WTC11 (cell line): ENCODE measurements around the gene HS2ST1. TPM values are rescaled to one million over a fixed set of nuclear protein-coding genes. Genes with fewer than 3 reads are reported as not detected.
"Not testable (repeated sequence)": the region's sequence is repeated elsewhere in the genome, so short reads cannot be mapped to it uniquely, and the experiment has no call there.

Experiments used
- ATAC-seq: fragments of 200-7000 bp; cut with Tn5 transposase; 2 replicates; pipeline ENCODE4 v1.10.0; 2021; ENCODE audit warnings: mild to moderate bottlenecking, moderate library complexity
- CTCF ChIA-PET: fragments of 300-600 bp; sonication (Branson Sonifier 250); formaldehyde crosslinking; loops from one replicate; lab custom pipeline; 2021; ENCODE audit warnings: antibody characterized with exemption; lab: Charles Lee
- POLR2A ChIA-PET: fragments of 350-600 bp; sonication (Branson Sonifier 250); formaldehyde crosslinking; loops from one replicate; lab custom pipeline; 2021; ENCODE audit warnings: antibody characterized with exemption; lab: Charles Lee
- DNase-seq: peaks from one replicate; pipeline ENCODE4 v3.0.0; 2021; ENCODE audit warnings: low spot score
- H3K27ac Mint-ChIP-seq: 2 replicates; pipeline ENCODE4 v1.8.0; 2021; ENCODE audit warnings: mixed read lengths
- H3K27me3 Mint-ChIP-seq: 2 replicates; pipeline ENCODE4 v1.8.0; 2021; ENCODE audit warnings: low read depth, mild to moderate bottlenecking, moderate library complexity, mixed read lengths
- H3K36me3 Mint-ChIP-seq: 2 replicates; pipeline ENCODE4 v1.8.0; 2021; ENCODE audit warnings: mixed read lengths
- H3K4me1 Mint-ChIP-seq: 2 replicates; pipeline ENCODE4 v1.8.0; 2022; ENCODE audit warnings: mixed read lengths
- H3K4me3 Mint-ChIP-seq: 2 replicates; pipeline ENCODE4 v1.8.0; 2021; ENCODE audit warnings: mild to moderate bottlenecking, moderate library complexity, mixed read lengths
- H3K9me3 Mint-ChIP-seq: 2 replicates; pipeline ENCODE4 v1.8.0; 2021; ENCODE audit warnings: mixed read lengths
- ATF1 ChIP-seq: sonication (generic); formaldehyde crosslinking; IDR thresholded peaks from 2 replicates; pipeline ENCODE4 v1.8.1; 2023; ENCODE audit warnings: mild to moderate bottlenecking, moderate library complexity, missing genetic modification reagents
- CBFB ChIP-seq: sonication (generic); formaldehyde crosslinking; IDR thresholded peaks from 2 replicates; pipeline ENCODE4 v1.8.1; 2022; ENCODE audit warnings: mild to moderate bottlenecking, low read depth, missing genetic modification reagents
- E2F4 ChIP-seq: sonication (generic); formaldehyde crosslinking; IDR thresholded peaks from 2 replicates; pipeline ENCODE4 v1.8.1; 2022; ENCODE audit warnings: low read depth, mild to moderate bottlenecking, moderate library complexity, missing genetic modification reagents, borderline replicate concordance
- FOXK1 ChIP-seq: sonication (generic); formaldehyde crosslinking; IDR thresholded peaks from 2 replicates; pipeline ENCODE4 v1.8.0; 2022; ENCODE audit warnings: mild to moderate bottlenecking, moderate library complexity, missing genetic modification reagents
- HMGXB4 ChIP-seq: sonication (generic); formaldehyde crosslinking; IDR thresholded peaks from 2 replicates; pipeline ENCODE4 v1.8.1; 2023; ENCODE audit warnings: mild to moderate bottlenecking, moderate library complexity, missing genetic modification reagents
- NFYB ChIP-seq: sonication (generic); formaldehyde crosslinking; conservative IDR thresholded peaks from 2 replicates; pipeline ENCODE4 v1.8.0; 2022; ENCODE audit warnings: low read depth, missing genetic modification reagents
- SMAD4 ChIP-seq: sonication (generic); formaldehyde crosslinking; IDR thresholded peaks from 2 replicates; pipeline ENCODE4 v1.8.0; 2022; ENCODE audit warnings: mild to moderate bottlenecking, missing genetic modification reagents
- SP1 ChIP-seq: sonication (generic); formaldehyde crosslinking; conservative IDR thresholded peaks from 2 replicates; pipeline ENCODE4 v1.8.1; 2022; ENCODE audit warnings: missing genetic modification reagents
- ZNF317 ChIP-seq: sonication (generic); formaldehyde crosslinking; IDR thresholded peaks from 2 replicates; pipeline ENCODE4 v1.8.1; 2023; ENCODE audit warnings: low read depth, mild to moderate bottlenecking, moderate library complexity, missing genetic modification reagents, borderline replicate concordance
- ZNF416 ChIP-seq: fragments of 250-450 bp; sonication (Bioruptor Pico); IDR thresholded peaks from 2 replicates; pipeline ENCODE4 v1.9.0; 2021; ENCODE audit warnings: mild to moderate bottlenecking, inconsistent platforms
- ZNF423 ChIP-seq: fragments of 250-450 bp; sonication (Bioruptor Pico); IDR thresholded peaks from 2 replicates; pipeline ENCODE4 v2.1.2; 2022; ENCODE audit warnings: mild to moderate bottlenecking, moderate library complexity
- ZNF532 ChIP-seq: fragments of 250-450 bp; sonication (Bioruptor Pico); IDR thresholded peaks from 2 replicates; pipeline ENCODE4 v1.9.0; 2021; ENCODE audit warnings: mild to moderate bottlenecking, borderline replicate concordance
- total RNA-seq: library from RNA; stranded (reverse); gene quantifications from 3 replicates; pipeline ENCODE4 v1.2.3, GENCODE V29; 2021
- TF ChIP-seq, protein P1 (sequence below): sonication (generic); formaldehyde crosslinking; IDR thresholded peaks from 2 replicates; pipeline ENCODE4 v1.8.0; 2022; ENCODE audit warnings: mild to moderate bottlenecking, missing genetic modification reagents
- TF ChIP-seq, protein P2 (sequence below): sonication (generic); formaldehyde crosslinking; IDR thresholded peaks from 2 replicates; pipeline ENCODE4 v1.8.0; 2023; ENCODE audit warnings: missing genetic modification reagents, mild to moderate bottlenecking, borderline replicate concordance

The HS2ST1 gene
- total RNA-seq, 1 experiment from 2014 or later: 24.7 TPM

DNA sequence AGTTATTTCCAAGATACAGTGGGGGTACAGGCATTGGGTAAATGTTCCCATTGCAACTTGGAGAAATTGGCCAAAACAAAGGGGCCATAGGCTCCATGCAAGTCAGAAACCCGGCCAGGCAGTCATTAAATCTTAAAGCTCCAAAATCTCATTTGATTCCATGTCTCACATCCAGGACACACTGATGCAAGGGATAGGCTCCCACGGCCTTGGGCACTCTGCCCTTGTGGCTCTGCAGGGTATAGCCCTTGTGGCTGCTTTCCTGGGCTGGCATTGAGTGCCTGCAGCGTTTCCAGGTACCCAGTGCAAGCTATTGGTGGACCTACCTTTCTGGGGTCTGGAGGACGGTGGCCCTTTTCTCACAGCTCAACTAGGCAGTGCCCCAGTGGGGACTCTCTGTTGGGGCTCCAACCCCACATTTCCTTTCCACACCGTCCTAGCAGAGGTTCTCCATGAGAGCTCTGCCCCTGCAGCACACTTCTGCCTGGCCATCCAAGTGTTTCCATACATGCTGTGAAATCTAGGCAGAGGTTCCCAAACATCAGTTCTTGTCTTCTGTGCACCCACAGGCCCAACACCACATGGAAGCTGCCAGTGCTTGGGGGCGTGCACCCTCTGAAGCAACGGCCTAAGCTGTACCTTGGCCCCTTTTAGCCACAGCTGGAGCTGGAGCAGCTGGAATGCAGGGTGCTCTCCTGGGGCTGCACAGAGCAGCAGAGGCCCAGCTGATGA lies 67.2 kb downstream of the HS2ST1 start:
- TF ChIP-seq ZNF423 (CRISPR knock-in tag) (no peak), ZNF532 (CRISPR knock-in tag) (no peak), SP1 (CRISPR knock-in tag) (no peak), HMGXB4 (CRISPR knock-in tag) (no peak), CBFB (CRISPR knock-in tag) (no peak), SMAD4 (no peak)
- TF ChIP-seq, all 79 proteins: peak for 0
- no peaks in the 10 kb centered on the region for H3K27me3 Mint-ChIP-seq
- no peak overlapping the region for H3K27ac Mint-ChIP-seq
- ChIA-PET CTCF (no interaction called here), POLR2A (interaction anchor here (0.6 kb wide), 1 partner anchor 1256 kb away, joined by 5 read pairs; no protein-coding TSS in a partner anchor)
- H3K9me3 Mint-ChIP-seq: no peaks in the 10 kb centered on the region
- DNase-seq (no peak), ATAC-seq (peak; percentile 58)
- peaks cover 11% of the 10 kb centered on the region for H3K4me1 Mint-ChIP-seq
- no peaks in the 10 kb centered on the region for H3K36me3 Mint-ChIP-seq
- H3K4me3 Mint-ChIP-seq: no peak overlapping the region

GRCh38 chr1:86983677-86984076 lies 69.2 kb downstream of the HS2ST1 start:
- CTCF ChIA-PET: interaction anchor here (0.9 to 1.6 kb wide), 2 partner anchors 19 to 150 kb away, joined by 3 to 6 read pairs; no protein-coding TSS in a partner anchor
- ATAC-seq, POLR2A ChIA-PET: not testable (repeated sequence)

GRCh38 chr1:86987446-86987845 lies 73.0 kb downstream of the HS2ST1 start:
- H3K27ac Mint-ChIP-seq: 0 out of 2 replicates have a peak overlapping the region, but pooled peaks have one; percentile 6
- no peaks in the 10 kb centered on the region for H3K9me3 Mint-ChIP-seq
- ChIA-PET CTCF (no interaction called here), POLR2A (interaction anchor here (0.6 to 0.7 kb wide), 2 partner anchors 31 to 130 kb away, joined by 3 read pairs; no protein-coding TSS in a partner anchor)
- no peak overlapping the region for H3K4me3 Mint-ChIP-seq
- ATAC-seq (no peak), DNase-seq (no peak)
- H3K4me1 Mint-ChIP-seq: peaks cover 29% of the 10 kb centered on the region
- peaks cover 3% of the 10 kb centered on the region for H3K36me3 Mint-ChIP-seq
- no peak for TF ChIP-seq ZNF317 (CRISPR knock-in tag)
- TF ChIP-seq E2F4: no peak
- TF ChIP-seq ATF1: no peak
- TF ChIP-seq ZNF416 (CRISPR knock-in tag): no peak
- no peak for TF ChIP-seq NFYB (CRISPR knock-in tag)
- TF ChIP-seq, protein P1, sequence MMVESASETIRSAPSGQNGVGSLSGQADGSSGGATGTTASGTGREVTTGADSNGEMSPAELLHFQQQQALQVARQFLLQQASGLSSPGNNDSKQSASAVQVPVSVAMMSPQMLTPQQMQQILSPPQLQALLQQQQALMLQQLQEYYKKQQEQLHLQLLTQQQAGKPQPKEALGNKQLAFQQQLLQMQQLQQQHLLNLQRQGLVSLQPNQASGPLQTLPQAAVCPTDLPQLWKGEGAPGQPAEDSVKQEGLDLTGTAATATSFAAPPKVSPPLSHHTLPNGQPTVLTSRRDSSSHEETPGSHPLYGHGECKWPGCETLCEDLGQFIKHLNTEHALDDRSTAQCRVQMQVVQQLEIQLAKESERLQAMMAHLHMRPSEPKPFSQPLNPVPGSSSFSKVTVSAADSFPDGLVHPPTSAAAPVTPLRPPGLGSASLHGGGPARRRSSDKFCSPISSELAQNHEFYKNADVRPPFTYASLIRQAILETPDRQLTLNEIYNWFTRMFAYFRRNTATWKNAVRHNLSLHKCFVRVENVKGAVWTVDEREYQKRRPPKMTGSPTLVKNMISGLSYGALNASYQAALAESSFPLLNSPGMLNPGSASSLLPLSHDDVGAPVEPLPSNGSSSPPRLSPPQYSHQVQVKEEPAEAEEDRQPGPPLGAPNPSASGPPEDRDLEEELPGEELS (CRISPR knock-in tag): no peak
- TF ChIP-seq FOXK1 (CRISPR knock-in tag): no peak
- TF ChIP-seq, protein P2, sequence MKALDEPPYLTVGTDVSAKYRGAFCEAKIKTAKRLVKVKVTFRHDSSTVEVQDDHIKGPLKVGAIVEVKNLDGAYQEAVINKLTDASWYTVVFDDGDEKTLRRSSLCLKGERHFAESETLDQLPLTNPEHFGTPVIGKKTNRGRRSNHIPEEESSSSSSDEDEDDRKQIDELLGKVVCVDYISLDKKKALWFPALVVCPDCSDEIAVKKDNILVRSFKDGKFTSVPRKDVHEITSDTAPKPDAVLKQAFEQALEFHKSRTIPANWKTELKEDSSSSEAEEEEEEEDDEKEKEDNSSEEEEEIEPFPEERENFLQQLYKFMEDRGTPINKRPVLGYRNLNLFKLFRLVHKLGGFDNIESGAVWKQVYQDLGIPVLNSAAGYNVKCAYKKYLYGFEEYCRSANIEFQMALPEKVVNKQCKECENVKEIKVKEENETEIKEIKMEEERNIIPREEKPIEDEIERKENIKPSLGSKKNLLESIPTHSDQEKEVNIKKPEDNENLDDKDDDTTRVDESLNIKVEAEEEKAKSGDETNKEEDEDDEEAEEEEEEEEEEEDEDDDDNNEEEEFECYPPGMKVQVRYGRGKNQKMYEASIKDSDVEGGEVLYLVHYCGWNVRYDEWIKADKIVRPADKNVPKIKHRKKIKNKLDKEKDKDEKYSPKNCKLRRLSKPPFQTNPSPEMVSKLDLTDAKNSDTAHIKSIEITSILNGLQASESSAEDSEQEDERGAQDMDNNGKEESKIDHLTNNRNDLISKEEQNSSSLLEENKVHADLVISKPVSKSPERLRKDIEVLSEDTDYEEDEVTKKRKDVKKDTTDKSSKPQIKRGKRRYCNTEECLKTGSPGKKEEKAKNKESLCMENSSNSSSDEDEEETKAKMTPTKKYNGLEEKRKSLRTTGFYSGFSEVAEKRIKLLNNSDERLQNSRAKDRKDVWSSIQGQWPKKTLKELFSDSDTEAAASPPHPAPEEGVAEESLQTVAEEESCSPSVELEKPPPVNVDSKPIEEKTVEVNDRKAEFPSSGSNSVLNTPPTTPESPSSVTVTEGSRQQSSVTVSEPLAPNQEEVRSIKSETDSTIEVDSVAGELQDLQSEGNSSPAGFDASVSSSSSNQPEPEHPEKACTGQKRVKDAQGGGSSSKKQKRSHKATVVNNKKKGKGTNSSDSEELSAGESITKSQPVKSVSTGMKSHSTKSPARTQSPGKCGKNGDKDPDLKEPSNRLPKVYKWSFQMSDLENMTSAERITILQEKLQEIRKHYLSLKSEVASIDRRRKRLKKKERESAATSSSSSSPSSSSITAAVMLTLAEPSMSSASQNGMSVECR (CRISPR knock-in tag): no peak
- no peaks in the 10 kb centered on the region for H3K27me3 Mint-ChIP-seq

More at GRCh38 chr1:86983677-86984076, 69.2 kb downstream of the HS2ST1 start:
- H3K4me3 Mint-ChIP-seq, H3K27me3 Mint-ChIP-seq, DNase-seq, H3K36me3 Mint-ChIP-seq, H3K27ac Mint-ChIP-seq, H3K9me3 Mint-ChIP-seq: not testable (repeated sequence)
- H3K4me1 Mint-ChIP-seq: peaks cover 14% of the 10 kb centered on the region
